Posterior cingulate gyrus (tissue), 11 donors: Measurements from ENCODE around the gene GJD2.

ENCODE experiments used
- DNase-seq, 10 donors: peaks; one replicate each; pipeline versions ENCODE4 v3.0.0 to v3.0.0-alpha.2; 2020 to 2021; ENCODE audit warnings: mixed read lengths in 3 of 10
- intact Hi-C: fragments of 100-400 bp; cut with DNase I; formaldehyde crosslinking; loops from one replicate; pipeline ENCODE4 v1.15.1; 2023

GJD2 gene

GRCh38 chr15:34776606-34777105, 21.9 kb upstream of the GJD2 start:
- DNase-seq = no peak
- intact Hi-C loops = no loop called here

GRCh38 chr15:34773917-34774316, 19.1 kb upstream of the GJD2 start:
- intact Hi-C loops = no loop called here
- no peak for DNase-seq

- intact Hi-C loops = no loop called here
- no peak for DNase-seq
These were observed 18.2 kb upstream of the GJD2 start for GRCh38 chr15:34773013-34773412.

DNA sequence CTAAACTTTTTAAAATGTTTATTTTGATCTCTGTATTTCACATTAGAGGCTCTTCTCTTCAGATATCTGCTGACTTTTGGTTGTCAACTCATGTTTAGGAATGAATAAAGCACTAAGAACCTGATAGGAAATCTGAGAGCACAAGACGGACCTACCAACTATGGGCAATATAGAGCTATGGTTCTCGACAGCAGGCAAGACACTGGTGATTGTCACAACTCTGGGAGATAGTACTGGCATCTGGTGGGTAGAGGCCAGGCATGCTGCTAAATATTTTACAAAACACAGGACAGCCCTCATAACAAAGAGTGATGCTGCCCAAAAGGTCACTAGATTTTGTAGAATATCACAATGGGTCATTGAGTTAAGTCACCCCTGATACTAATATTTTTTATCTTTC, 17.5 kb upstream of the GJD2 start:
- intact Hi-C loops = no loop called here
- no peak for DNase-seq

DNA sequence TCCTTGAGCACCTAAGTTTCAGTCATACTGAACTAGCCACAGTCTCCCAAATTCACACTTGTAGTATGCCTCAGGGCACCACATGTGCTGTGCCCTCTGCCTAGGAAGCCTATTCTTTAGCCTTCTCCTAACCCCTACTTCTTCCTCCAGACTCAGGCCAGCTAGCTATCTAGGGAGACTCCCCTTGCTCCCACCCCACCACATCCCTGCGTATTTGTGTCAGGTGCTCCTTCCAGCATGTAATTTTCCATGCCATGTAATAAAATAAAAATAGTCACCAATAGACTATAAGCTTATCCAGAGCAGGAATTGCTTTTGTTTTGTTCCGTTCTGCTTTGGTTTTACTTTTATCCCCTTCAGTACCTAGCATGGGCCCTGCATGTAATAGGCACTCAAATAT, 14.9 kb upstream of the GJD2 start:
- intact Hi-C loops = no loop called here
- DNase-seq = no peak

GRCh38 chr15:34768530-34768929, 13.7 kb upstream of the GJD2 start:
- intact Hi-C loops = no loop called here
- no peak for DNase-seq

- DNase-seq = no peak
- intact Hi-C loops = no loop called here
These were observed 10.9 kb upstream of the GJD2 start for GRCh38 chr15:34765741-34766140.

GRCh38 chr15:34760909-34761308, 6.1 kb upstream of the GJD2 start:
- no peak for DNase-seq
- intact Hi-C loops = no loop called here

GRCh38 chr15:34759992-34760391, 5.2 kb upstream of the GJD2 start:
- no peak for DNase-seq
- intact Hi-C loops = no loop called here

GRCh38 chr15:34759347-34759746, 4.5 kb upstream of the GJD2 start:
- no peak for DNase-seq
- intact Hi-C loops = no loop called here

DNA sequence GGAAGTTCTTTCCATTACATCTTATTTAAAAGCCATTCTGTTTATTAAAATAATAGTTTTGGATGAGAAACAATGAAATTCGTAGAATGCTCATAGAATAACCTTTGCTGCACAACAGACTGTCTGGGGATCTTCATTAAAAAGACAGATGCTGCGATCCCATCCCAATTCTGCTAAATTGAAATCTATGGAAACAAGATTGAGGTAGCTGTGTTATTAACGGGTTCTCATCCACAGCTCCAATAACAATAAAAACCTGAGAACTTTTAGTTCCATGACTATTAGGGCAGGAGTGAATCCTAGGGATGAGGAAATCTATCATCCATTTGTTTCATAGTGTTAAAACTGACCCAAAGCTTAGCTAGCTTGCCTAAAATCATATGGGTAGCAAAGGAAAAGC, 2.5 kb upstream of the GJD2 start:
- intact Hi-C loops = no loop called here

DNA sequence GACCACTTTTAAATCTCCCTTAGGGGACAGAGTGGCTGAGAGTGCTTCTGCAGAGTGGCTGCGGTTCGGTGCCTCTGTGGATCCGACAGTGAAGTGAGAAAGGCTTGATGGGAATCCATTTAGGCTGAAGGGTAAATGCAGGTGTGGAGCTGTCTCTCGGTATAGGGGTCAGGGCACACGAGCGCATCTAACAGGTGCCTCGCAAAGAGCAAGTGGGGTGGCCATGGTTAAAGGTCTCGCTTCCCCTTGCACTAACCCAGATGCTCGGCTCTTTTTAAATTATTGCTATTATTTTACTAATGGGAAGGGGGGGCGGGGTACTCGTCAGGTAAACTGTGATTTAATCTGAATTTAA, 598 bp upstream of the GJD2 start:
- intact Hi-C loops = no loop called here
- no peak for DNase-seq

More for the DNA sequence above, 2.5 kb upstream of the GJD2 start:
- DNase-seq = no peak

GRCh38 chr15:34754171-34754601, 612 bp downstream of the GJD2 start:
- peak in 1 of 10 donors; percentile 72 for DNase-seq
- intact Hi-C loops = no loop called here

- DNase-seq = no peak
- intact Hi-C loops = no loop called here
These were observed 1.4 kb downstream of the GJD2 start for GRCh38 chr15:34753236-34753894.

DNA sequence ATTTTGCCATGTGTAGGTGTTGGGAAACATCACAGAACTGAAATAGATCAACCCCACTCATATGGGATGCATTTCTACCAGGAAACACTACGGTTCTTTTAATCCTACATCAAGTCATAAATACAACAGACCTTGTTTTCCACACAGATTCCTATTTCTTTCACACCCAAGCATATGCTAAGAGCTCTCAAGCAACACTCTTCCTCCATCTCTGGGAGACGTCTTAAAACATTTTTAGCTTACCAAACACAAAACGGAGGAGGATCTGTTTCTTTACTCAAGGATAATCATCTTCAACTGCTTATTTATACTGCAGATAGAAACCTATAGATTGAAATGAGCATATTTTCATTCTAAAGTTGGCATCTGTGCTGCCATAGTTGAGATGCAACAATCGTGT, 5.1 kb downstream of the GJD2 start:
- no peak for DNase-seq

GRCh38 chr15:34739346-34739745, 15.5 kb downstream of the GJD2 start:
- intact Hi-C loops = no loop called here
- no peak for DNase-seq

More for the DNA sequence above, 5.1 kb downstream of the GJD2 start:
- intact Hi-C loops = no loop called here

DNA sequence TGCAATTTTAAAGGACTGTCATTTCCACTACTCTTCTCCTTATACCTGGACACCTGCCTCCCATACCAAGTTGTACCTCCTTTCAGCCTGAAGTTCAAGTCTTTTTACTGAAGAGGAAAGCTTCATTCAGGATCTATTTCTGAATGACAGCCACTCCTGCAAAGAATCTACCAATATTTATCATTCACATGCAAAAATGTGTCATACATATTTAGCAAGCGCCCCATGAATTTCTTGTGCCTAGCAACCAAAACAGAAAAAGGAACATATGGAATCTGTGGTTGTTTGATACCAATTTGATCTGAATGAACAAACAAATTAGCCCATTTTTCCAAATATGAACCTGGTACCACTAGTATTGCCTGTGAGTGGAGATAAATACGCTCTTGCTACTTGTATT, 16.8 kb downstream of the GJD2 start:
- no peak for DNase-seq
- intact Hi-C loops = no loop called here

DNA sequence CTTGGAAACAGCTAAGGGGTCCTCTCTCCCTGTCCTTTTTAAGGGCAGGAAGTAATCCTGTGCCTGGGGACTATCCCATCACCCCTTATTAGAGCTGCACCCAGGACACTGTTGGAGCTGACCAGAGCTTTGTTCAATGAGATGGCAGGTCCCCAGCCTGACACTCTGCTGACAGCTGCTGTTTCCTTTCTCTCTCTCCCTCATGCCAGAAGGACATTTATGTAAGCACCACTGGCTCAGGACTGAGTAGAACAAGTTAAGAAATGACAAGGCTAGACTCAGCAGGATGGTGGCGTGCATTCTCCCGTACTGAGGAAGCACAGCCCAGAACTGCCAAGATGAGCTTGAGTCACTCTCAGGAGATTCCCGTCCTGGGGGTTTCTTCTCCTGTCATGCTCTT, 17.3 kb downstream of the GJD2 start:
- DNase-seq = peak in 4 of 10 donors; percentile 32 to 88 (median 62)
- intact Hi-C loops = no loop called here

- no peak for DNase-seq
- intact Hi-C loops = no loop called here
These were observed 20.5 kb downstream of the GJD2 start for GRCh38 chr15:34734303-34734702.

DNA sequence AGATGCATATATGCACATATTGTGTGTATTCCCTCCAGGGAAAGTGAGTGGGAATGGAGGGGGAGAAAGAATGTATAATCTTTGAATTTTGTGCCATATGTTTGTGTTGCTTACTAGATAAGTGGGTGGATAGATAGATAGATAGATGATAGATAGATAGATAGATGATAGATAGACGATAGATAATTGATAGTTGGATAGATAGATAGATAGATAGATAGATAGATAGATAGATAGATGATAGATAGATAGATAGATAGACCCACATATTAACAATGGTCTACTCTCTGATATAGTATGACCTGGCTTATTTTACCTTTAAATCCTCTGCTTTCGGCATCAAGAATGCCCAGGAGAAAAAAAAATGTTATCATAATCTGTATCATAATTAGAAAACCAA, 21.2 kb downstream of the GJD2 start:
- no peak for DNase-seq
- intact Hi-C loops = no loop called here

DNA sequence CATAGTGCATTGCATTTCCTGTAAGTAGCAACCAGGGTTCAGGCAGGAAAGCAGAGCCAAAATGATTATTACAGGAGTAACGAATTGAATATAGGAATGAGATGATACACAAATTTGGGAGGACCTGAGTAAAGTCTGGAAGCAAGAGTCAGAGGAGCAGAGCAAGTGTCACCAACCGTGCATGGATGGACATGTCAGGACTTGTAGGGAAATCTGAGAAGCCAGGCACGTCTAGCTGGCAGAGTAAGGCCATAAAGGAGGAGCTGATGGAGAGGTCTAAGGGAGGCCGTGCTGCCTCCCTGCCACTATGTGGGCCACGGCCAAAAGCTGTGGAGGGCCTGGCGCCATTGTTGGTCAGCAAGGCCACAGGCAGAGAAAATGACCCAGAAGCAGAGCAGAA, 22.4 kb downstream of the GJD2 start:
- intact Hi-C loops = no loop called here
- DNase-seq = no peak

GRCh38 chr15:34730701-34731100, 24.1 kb downstream of the GJD2 start:
- intact Hi-C loops = no loop called here
- DNase-seq = no peak

GRCh38 chr15:34729886-34730285, 24.9 kb downstream of the GJD2 start:
- DNase-seq = no peak
- intact Hi-C loops = no loop called here
